H1 (cell line): ENCODE data around the gene VPS25.

Experiments
- CBX8 ChIP-seq: fragments of 300-800, 300-1000 bp; sonication (generic); IDR thresholded peaks from 2 replicates; pipeline ENCODE4 v1.7.1; 2016; ENCODE audit warnings: low read depth, low read length, borderline replicate concordance
- E2F6 ChIP-seq: IDR thresholded peaks from 2 replicates; pipeline ENCODE4 v1.6.1; 2012; ENCODE audit warnings: inconsistent platforms
- EZH2 ChIP-seq: fragments of 200-600 bp; sonication (generic); IDR thresholded peaks from 2 replicates; pipeline ENCODE4 v1.7.1; 2012; ENCODE audit warnings: low read depth, mild to moderate bottlenecking, moderate library complexity, low read length, inconsistent platforms; ENCODE audit not compliant: severe bottlenecking
- KDM1A ChIP-seq: fragments of 200-600, 300-600 bp; sonication (generic); IDR thresholded peaks from 2 replicates; pipeline ENCODE4 v1.7.1; 2016; ENCODE audit warnings: mild to moderate bottlenecking, low read length, borderline replicate concordance
- NRF1 ChIP-seq: IDR thresholded peaks from 2 replicates; pipeline ENCODE4 v1.6.1; 2011; ENCODE audit warnings: mild to moderate bottlenecking, low read depth, low read length, improper control_type of control experiment
- POLR2A ChIP-seq, 2 experiments: IDR thresholded peaks; 1 replicate in 1 of 2; 2 replicates in 1 of 2; pipeline ENCODE4 v1.6.1; 2011; ENCODE audit warnings: low read depth in 2 of 2, low read length in 2 of 2, mild to moderate bottlenecking in 2 of 2; ENCODE audit errors: control extremely low read depth in 1 of 2
- RAD21 ChIP-seq, 2 experiments: IDR thresholded peaks in 1 of 2; conservative IDR thresholded peaks in 1 of 2; 2 replicates each; pipeline ENCODE4 v1.6.1; 2011; ENCODE audit warnings: low read depth in 2 of 2, low read length in 2 of 2, improper control_type of control experiment in 1 of 2, inconsistent platforms in 1 of 2, mild to moderate bottlenecking in 1 of 2, moderate library complexity in 1 of 2
- RFX5 ChIP-seq: IDR thresholded peaks from 2 replicates; pipeline ENCODE4 v1.6.1; 2011; ENCODE audit warnings: low read depth, low read length, improper control_type of control experiment, borderline replicate concordance
- SP1 ChIP-seq: IDR thresholded peaks from 2 replicates; pipeline ENCODE4 v1.6.1; 2011; ENCODE audit warnings: low read depth, low read length
- SP4 ChIP-seq: IDR thresholded peaks from 2 replicates; pipeline ENCODE4 v1.6.1; 2012; ENCODE audit warnings: low read length, inconsistent platforms
- TF ChIP-seq, protein P1 (sequence below), 3 experiments: IDR thresholded peaks; 1 replicate in 2 of 3; 2 replicates in 1 of 3; pipeline versions ENCODE4 v1.5.1 to v1.6.1; 2011; ENCODE audit warnings: low read length in 3 of 3, mild to moderate bottlenecking in 3 of 3, inconsistent platforms in 2 of 3, low read depth in 1 of 3, moderate library complexity in 1 of 3; ENCODE audit not compliant: insufficient read depth in 1 of 3; ENCODE audit errors: control extremely low read depth in 1 of 3

DNA sequence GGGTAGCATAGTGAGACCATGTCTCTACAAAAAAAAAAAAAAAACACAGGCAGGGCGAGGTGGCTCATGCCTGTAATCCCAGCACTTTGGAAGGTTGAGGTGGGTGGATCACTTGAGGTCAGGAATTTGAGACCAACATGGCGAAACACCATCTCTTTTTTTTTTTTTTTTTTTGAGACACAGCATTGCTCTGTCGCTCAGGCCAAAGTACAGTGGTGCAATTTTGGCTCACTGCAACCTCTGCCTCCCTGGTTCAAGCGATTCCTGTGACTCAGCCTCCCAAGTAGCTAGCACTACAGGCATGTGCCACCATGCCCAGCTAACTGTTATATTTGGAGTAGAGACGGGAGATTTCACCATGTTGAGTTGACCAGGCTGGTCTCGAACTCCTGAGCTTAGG, 7.1 kb upstream of the VPS25 start:
- TF ChIP-seq, protein P1, sequence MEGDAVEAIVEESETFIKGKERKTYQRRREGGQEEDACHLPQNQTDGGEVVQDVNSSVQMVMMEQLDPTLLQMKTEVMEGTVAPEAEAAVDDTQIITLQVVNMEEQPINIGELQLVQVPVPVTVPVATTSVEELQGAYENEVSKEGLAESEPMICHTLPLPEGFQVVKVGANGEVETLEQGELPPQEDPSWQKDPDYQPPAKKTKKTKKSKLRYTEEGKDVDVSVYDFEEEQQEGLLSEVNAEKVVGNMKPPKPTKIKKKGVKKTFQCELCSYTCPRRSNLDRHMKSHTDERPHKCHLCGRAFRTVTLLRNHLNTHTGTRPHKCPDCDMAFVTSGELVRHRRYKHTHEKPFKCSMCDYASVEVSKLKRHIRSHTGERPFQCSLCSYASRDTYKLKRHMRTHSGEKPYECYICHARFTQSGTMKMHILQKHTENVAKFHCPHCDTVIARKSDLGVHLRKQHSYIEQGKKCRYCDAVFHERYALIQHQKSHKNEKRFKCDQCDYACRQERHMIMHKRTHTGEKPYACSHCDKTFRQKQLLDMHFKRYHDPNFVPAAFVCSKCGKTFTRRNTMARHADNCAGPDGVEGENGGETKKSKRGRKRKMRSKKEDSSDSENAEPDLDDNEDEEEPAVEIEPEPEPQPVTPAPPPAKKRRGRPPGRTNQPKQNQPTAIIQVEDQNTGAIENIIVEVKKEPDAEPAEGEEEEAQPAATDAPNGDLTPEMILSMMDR (IDR thresholded peaks at IDR 0.05; ENCODE audit: control extremely low read depth in 1 of 3, insufficient read depth in 1 of 3, low read depth in 1 of 3, low read length in 3 of 3), result no peak
- TF ChIP-seq RFX5 (no peak), POLR2A (IDR thresholded peaks at IDR 0.05; ENCODE audit: control extremely low read depth in 1 of 2, low read depth in 2 of 2, low read length in 2 of 2) (no peak), CBX8 (no peak), RAD21 (IDR thresholded peaks at IDR 0.05 in 1 of 2, conservative IDR thresholded peaks at IDR 0.05 in 1 of 2; ENCODE audit: low read depth in 2 of 2, low read length in 2 of 2) (no peak), E2F6 (no peak), NRF1 (no peak), EZH2 (no peak), SP1 (no peak), SP4 (no peak), KDM1A (no peak)
